PC-9 (cell line): ENCODE measurements around the gene EHD2.

ENCODE experiments used
- CTCF ChIP-seq: fragments of 200-600 bp; sonication (generic); conservative IDR thresholded peaks from 2 replicates; pipeline ENCODE4 v1.6.1; 2017; ENCODE audit warnings: mixed run types, antibody characterized with exemption, mild to moderate bottlenecking, moderate library complexity
- EZH2 ChIP-seq: fragments of 200-600 bp; sonication (generic); IDR thresholded peaks from 2 replicates; pipeline ENCODE4 v1.8.0; 2017; ENCODE audit warnings: antibody characterized with exemption, low read depth

- TF ChIP-seq EZH2, result no peak
- TF ChIP-seq CTCF, result no peak
Observed at GRCh38 chr19:47714339-47714738, 1.1 kb downstream of the EHD2 start.
